Activated T-helper 1 cell treated with Interleukin-2 at 50 U/mL for 16 hours (primary cell): ENCODE measurements around the gene EEF1AKMT1.
"Not testable (repeated sequence)": the region's sequence is repeated elsewhere in the genome, so short reads cannot be mapped to it uniquely, and the experiment has no call there.

Experiments
- DNase-seq: peaks from one replicate; pipeline ENCODE4 v3.0.0-alpha.2; 2020; ENCODE audit warnings: low read depth

EEF1AKMT1 gene

DNA sequence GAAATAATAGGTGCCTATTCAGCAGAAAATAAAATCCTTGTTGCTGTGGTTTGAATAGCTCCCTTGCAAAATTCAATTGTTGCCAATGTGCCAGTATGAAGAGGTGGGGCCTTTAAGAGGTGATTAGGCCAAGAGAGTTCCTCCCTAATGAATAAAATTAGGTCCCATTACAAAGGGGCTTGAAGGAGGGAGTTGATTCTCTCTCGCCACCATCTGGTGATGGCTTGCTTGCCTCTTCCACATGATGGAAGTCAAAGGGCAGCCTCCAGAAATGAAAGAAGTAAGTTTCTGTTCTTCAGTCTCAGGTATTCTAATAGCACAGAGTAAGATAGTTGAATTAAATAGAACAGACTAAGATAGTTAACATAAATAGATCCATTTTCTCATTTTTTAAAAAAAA, 3.0 kb upstream of the EEF1AKMT1 start:
- no peak for DNase-seq

DNA sequence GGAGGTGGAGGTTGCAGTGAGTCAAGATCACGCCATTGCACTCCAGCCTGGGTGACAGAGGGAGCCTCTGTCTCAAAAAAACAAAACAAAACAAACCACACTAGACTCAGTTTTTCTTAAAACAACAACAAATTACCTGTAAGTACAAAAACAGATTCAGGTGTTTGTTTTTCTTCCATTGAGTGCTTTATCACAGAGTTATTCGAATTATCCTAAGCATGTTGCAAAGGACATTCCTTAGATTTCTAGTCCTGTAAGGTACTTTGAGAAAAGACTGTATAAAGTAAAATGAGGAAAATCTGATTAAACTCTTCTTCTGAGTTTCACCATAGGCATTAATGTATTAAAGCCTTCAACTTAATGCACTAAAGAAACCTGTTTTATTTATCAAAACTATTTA, 2.2 kb upstream of the EEF1AKMT1 start:
- DNase-seq = no peak

DNA sequence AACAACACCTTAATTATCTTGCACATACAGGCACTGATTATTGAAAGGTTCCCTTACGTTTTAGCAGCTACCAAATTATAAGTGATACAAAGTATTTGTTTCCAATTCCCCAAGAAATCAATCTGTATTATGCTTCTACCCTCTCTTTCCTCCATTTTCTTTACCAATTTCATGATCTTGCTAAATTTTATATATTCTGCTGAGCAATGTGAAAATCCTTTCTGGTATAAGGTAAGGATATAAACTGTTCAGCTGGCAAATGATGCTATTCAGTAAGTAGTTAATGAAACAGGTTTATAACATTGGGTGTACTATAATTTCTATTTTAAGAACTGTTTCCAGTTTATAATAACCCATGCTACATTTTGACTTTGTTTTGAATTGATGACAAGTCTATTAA, 985 bp upstream of the EEF1AKMT1 start:
- no peak for DNase-seq

DNA sequence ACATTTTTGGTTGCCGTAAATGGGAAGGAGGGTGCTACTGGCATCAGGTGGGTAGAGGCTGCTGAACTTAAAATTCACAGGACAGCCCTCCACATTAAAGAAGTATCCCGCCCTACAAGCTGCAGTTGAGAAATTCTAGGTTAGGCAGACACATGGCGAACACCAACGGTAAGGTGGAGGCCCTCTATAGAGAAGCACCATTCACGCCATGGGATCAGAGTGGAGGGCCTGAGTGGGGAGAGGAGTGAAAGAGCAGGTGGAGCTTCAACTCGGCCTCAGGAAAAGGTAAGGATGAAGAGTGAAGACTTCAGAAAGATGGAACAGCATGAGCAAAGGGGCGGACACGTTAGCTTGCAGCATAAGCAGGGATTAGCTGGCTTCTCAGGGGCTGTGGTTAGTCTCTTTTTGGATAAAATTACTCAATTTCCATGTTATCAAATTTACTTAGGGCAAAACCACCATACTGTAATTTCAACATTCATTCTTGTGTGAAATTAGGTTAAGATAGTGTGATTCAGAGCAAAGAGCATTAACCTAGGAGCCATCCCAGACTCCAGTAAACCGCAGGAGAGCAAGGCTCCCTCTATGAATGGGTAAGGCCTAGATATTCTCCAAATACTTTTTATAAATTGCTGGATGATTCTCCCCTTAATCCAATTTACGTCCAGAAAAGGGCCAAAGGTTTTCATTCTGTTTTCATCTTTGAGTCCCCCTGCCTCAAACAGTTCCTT, 1.2 kb downstream of the EEF1AKMT1 start:
- DNase-seq = no peak

DNA sequence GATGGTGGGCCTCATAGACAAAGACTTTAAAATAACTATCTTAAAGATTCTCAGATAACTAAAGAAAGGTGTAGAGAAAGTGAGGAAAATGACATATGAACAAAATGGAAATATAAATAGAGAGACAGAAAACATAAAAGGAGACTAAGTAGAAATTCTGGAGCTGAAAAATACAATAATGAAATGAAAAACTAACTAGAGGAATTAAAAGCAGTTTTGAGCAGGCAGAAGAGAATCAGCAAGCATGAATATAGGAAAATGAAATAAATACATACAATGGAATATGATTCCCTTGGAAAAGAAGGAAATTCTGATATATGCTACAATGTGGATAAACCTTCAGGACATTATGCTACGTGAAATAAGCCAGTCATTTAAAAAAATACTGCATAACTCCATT, 3.9 kb downstream of the EEF1AKMT1 start:
- DNase-seq = no peak

DNA sequence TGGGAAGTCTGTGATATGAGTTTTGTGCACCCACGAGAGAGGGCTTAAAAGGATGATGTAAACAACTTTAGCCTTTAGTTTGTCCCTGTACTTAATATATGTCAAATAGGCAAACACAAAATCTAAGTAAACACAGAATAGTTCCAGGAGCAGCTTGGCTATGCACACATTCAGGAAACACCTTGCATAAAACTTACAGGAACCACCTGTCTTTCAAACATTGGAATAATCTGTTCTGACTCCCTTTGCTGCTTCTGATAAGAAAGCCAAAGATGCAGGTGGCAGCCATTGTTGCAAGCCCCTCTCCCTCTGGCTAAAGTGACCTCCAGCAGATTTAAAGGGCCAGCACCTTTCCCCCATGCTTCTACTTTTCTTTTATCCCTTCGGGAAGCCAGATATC, 4.7 kb downstream of the EEF1AKMT1 start:
- DNase-seq = no peak

DNA sequence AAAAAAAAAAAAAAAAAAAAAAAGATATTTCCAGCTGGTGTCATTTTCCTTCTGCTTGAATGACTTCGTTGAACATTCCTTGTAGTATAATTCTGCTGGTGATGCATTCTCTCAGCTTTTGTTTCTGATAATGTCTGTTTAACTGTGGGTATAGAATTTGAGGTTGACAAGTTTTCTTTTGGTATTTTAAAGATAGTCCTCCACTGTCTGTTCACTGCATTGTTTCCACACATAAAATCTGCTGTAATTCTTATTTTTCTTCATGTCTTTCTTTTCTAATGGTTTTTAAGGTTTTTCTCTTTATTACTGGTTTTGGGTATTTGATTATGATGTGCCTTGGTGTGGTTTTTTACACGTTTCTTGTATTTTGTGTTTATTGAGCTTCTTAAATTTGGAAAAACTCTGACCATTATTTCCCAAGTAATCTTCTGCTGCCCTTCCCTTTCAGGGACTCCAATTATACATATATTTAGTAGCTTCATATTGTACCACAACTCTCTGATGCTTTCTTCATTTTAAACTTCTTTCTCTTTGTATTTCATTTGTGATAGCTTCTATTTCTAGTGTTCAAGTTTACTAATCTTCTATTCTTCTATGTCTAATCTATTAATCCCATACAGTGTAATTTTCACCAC, 6.3 kb downstream of the EEF1AKMT1 start:
- DNase-seq = no peak

DNA sequence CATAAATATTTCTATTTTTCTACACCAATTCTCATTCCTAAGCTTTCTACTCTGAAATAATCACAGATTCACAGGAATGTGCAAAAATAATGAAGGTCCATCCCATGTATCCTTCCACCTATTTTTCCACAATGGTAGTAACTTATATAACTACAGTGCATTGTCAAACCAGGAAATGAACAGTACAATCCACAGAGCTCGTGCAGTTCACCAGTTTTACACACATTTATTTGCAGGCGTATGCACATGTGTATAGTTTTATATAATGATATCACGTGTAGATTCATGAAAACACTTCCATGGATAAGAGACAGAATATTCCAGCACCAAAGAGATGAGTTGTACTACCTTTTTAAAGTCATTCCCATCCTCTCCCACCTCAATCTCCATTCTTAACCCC, 12.9 kb downstream of the EEF1AKMT1 start:
- no peak for DNase-seq

DNA sequence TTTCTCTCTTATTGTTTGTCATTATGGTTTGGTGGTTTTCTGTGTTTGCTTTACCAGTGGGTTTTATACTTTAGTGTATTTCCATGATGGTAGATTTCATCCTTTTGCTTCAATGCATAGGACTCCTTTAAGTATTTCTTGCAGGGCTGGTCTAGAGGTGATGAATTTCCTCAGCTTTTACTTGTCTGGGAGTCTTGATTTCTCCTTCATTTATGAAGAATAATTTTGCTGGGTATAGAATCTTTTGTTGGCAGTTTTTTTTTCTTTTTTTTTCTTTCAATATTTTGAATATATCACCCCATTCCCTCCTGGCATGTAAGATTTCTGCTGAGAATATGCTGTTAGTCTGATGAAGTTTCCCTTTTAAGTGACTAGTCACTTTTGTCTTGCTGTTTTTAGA, 19.8 kb downstream of the EEF1AKMT1 start:
- no peak for DNase-seq

DNA sequence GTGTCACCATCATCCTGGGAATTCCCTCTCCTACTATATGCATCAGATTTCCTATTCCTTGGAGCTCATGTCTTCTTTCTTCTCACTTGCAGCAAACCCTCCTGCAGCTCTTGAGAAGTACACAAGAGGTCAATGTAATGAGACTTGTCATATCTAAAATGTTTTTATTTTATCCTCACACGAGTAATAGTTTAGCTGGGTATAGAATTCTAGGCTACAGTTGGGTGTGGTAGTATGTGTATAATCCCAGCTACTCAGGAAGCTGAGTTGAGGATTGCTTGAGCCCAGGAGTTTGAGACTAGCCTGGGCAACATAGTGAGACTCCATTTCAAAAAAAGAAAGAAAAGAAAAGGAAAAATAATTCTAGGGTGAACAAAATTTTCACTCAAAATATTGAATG, 24.4 kb downstream of the EEF1AKMT1 start:
- no peak for DNase-seq

DNA sequence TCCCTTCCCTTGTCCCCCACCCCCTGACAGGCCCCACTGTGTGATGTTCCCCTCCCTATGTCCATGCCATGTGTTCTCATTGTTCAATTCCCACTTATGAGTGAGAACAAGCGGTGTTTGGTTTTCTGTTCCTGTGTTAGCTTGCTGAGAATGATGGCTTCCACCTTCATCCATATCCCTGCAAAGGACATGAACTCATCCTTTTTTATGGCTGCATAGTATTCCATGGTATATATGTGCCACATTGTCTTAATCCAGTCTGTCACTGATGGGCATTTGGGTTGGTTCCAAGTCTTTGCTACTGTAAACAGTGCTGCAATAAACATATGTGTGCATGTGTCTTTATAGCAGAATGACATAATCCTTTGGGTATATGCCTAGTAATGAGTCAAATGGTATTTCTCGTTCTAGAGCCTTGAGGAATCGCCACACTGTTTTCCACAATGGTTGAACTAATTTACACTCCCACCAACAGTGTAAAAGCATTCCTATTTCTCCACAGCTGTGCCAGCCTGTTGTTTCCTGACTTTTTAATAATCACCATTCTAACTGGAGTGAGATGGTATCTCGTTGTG, 29.8 kb downstream of the EEF1AKMT1 start:
- DNase-seq = not testable (repeated sequence)

DNA sequence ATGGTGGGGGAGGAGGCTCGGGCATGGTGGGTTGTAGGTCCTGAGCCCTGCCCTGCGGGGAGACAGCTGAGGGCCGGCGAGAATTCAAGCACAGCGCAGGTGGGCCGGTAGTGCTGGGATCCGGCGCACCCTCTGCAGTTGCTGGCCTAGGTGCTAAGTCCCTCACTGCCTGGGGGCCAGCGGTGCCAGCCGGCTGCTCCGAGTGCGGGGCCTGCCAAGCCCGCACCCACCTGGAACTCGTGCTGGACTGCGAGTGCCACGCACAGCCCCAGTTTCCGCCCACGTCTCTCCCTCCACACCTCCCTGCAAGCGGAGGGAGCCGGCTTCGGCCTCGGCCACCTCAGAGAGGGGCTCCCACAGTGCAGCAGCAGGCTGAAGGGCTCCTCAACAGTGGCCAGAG, 33.7 kb downstream of the EEF1AKMT1 start:
- DNase-seq = no peak

DNA sequence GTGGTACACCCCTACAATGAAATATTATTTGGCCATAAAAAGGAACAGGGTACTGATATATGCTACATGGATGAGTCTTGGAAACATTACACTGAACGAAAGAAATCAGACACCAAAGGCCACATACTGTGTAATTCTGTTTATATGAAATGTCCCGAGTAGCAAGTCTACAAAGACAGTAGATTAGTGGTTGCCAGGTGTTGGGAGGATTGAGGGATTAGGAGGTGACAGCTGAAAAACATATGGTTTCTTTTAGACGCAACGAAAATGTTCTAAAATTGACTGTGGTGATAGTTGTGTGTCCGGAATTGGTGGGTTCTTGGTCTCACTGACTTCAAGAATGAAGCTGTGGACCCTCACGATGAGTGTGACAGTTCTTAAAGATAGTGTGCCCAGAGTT, 35.1 kb downstream of the EEF1AKMT1 start:
- DNase-seq = no peak

DNA sequence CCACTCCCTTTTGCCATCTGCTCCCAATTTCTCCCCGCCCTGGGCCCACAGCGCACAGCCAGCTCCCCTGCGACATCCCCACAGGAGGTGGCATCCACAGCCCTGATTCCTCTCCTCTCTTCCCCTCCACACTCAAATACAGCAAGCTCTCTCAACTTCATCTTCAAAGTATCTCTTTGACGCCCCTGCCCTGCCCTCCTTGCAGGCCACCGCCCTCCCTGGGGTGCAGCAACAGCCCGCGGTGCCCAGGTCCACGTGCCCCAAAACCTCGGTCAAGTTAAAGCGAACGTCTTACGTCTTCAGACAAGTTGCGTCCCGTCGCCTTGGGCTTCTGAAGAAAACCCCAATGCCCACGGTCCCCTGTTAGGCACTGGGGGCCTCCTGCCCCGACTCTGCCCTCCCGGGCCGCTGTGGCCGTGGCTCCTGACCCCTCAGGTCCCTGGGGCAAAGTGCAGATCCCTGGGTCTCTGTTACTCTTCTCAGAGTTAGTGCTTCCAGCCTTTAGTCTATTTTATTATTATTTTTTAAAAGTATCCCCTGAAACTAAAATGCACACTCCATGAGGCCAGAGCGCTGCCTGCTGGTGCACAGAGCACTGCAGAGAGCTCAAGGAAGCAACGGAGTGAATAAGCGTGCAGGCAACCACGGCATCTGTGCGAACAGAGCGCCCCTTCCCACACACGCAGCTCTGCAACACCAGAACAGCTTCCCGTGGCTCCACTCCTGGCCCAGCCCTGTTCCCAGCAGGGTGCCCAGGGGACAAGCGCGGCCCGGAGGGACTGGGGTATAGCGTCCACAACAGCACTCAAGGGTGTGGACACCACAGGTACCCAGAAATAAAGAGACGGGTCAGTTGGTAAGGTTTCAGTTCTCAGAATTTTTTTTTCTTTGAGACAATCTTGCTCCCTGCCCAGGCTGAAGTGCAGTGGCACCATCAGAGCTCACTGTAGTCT, 43.9 kb downstream of the EEF1AKMT1 start:
- DNase-seq = no peak

DNA sequence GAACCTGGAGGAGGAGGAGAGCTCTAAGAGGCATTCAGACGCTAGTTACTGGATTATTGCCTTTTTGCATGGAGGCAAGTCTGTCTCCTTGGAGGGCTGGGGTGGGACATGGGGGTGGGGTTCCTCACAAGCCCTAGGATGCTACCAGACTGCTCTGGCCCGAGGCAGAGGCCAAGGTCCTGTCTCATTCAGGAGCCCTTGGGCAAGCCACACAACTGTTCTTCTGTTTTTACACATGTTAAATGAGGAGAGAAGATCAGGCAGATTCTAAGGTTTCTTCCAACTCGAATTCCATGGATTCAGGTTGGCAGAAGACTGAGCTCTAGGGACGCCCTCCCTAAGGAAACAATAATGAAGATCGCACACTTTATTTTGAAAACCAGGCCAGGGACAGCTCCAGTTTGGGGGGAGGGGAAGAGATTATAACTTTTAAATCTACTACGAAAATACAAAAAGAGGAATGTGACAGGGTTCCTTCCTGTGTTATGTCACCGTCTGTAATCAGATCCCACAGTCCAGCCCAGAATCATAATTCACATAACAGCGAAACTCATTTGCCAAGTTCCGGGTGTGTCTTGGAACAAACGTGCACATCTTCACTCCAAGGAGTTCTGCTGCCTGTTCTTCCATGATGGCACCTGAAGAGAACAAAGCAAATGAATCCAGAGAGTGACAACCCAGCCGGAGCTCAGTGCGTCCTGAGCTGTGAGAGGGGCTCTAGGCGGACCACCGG, 45.0 kb downstream of the EEF1AKMT1 start:
- DNase-seq = no peak

DNA sequence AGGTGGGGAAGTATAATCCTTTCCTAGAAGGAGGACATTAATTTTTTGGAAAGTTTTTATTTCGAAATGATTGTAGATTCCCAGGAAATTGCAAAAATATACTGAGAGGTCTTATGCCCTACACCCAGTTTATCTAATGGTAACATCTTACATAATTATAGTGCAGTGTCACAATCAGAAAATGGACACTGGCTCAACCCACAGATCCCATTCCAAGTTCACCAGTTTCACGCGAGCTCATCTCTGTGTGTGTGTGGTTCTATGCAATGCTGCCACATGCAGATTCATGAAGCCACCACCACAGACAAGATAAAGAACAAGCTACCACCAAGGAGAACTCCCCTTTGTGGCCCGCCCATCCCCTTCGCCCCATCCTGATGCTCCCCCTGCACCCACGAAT, 45.9 kb downstream of the EEF1AKMT1 start:
- DNase-seq = no peak

DNA sequence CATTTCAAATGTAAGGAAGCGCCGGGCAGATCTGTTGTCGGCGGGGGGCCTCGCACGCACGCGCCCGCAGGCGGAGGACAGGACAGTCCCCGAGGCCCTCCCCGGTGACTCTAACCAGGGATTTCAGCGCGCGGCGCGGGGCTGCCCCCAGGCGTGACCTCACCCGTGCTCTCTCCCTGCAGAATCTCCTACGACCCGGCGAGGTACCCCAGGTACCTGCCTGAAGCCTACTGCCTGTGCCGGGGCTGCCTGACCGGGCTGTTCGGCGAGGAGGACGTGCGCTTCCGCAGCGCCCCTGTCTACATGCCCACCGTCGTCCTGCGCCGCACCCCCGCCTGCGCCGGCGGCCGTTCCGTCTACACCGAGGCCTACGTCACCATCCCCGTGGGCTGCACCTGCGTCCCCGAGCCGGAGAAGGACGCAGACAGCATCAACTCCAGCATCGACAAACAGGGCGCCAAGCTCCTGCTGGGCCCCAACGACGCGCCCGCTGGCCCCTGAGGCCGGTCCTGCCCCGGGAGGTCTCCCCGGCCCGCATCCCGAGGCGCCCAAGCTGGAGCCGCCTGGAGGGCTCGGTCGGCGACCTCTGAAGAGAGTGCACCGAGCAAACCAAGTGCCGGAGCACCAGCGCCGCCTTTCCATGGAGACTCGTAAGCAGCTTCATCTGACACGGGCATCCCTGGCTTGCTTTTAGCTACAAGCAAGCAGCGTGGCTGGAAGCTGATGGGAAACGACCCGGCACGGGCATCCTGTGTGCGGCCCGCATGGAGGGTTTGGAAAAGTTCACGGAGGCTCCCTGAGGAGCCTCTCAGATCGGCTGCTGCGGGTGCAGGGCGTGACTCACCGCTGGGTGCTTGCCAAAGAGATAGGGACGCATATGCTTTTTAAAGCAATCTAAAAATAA, 52.1 kb downstream of the EEF1AKMT1 start:
- DNase-seq = no peak

DNA sequence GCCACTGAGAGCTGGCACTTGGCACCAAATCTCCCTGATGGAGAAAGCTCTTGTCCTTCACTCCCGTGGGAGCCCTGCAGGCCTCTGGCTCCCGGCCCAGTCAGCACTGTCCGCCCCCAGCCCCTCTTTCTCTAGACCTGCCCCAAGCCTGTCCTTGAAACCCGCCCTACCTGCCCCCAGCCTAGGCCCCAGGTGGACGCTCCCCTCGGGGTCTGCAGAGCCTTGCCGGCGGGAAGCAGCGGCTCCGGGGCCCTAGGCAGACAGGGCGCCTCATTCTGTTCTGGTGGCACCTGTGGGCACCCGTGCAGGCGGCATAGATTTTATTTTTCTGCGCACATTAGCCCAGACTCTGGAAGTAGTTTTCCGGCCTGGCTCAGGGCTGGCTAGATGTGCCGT, 52.7 kb downstream of the EEF1AKMT1 start:
- no peak for DNase-seq

DNA sequence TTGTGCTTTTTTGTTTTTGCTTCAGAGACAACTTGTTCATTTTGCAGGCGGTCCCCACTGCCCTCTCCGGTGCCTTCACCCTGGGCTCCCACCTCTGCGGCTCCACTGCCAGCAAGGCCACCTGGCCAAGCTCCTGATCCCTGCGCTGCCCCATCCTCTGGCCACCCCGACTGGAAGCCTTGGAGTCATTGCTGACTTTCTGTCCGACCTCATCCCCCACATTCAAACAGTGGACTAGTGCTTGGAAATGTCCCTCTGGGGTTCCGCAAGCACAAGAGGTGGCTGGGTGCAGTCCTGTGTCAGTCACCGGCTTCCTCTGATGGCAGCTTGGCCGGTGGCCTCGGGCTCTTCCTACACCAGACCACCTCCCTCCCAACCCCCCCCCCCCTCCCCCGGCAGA, 53.3 kb downstream of the EEF1AKMT1 start:
- no peak for DNase-seq

DNA sequence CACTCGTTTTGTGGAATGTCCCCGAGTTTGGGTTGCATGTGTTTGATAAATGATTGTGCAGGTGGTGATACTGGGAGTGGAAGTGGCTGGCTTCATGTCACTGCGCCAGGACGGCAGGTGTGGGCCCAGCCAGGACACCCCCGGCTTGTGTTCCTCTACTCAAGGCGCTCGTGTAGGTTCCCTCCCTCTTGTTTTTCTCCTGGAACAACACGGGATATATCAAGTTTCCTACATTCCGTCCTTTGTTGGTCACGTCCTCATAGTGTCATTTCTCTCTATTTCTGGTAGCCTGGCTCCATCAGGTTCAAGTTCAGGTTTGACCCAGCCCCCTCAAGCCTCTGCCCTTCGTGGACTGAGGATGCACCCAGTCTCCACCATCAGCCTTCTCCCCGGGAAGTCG, 54.0 kb downstream of the EEF1AKMT1 start:
- no peak for DNase-seq
